Measurements from ENCODE around the gene IFITM10. TPM values are rescaled to one million over a fixed set of nuclear protein-coding genes. Genes with fewer than 3 reads are reported as not detected.

Gene IFITM10
- total RNA-seq, 1 donor from 2014 or later, result 1.5 TPM

DNA sequence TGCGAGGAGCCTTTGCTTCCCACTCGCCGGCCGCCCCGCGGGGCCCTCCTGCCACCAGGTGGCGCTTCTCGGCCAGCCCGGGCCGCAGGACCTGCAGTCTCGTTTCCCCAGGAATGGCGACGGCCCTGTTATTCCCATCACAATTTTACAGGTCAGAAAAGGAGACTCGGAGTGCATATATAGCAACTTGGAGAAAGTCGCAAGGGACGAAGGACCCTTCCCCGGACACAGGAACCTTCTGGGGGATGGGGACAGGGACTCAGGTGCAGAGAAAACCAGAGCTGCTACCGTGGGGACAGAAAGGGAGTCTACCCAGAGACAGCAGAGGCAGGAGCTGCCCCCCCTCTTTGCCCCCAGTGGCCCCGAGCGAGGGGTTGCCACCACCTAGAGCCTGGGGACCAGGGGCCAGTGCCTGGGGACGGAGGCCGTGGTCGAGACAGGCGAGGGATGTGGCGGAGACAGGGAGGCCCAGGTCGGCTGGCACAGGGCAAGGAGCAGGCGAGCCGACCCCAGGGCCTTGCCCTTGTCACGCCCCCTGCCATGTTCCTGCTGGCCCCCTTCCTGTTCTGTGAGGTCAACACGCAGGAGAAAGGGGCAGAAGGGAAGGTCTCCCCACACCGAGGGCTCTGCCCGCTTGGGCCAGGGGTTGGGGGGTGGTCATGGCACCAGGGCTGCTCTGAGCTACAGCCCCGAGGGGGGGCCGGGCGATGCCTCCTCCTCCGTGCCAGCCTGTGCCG, 56.9 kb downstream of the IFITM10 start:
- DNase-seq (ENCODE audit: low spot score), result peak; percentile 94

DNA sequence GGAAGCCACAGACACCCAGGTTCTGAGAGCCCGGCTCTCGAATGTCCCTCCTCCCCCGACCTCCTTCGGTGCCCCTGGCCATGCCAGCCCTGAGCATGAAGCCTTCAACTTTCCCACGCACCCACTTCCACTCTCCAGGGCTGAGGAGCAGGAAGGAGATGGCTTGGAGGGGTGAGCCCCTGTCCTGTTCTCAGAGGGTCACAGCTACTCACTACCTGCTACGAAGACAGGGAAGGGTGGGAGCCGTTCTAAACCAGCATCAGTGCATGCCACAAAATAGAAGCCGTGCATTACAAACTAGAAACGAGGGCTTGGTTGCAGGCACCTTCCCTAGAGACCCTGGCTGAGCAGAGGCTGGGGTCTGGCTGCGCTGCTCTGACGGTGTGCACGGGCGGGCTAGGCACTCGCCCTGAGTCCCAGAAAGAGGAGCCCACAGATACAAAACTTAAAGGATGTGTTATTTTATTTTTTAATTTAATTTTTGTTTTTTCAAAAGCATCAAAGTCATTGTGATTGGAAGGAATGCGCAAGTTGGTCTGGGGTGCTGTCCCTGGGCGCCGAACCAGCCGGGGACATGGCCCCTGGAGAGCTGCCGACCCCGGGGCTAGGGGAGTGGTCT, 57.6 kb downstream of the IFITM10 start:
- peak; percentile 88 for DNase-seq (ENCODE audit: low spot score)

DNA sequence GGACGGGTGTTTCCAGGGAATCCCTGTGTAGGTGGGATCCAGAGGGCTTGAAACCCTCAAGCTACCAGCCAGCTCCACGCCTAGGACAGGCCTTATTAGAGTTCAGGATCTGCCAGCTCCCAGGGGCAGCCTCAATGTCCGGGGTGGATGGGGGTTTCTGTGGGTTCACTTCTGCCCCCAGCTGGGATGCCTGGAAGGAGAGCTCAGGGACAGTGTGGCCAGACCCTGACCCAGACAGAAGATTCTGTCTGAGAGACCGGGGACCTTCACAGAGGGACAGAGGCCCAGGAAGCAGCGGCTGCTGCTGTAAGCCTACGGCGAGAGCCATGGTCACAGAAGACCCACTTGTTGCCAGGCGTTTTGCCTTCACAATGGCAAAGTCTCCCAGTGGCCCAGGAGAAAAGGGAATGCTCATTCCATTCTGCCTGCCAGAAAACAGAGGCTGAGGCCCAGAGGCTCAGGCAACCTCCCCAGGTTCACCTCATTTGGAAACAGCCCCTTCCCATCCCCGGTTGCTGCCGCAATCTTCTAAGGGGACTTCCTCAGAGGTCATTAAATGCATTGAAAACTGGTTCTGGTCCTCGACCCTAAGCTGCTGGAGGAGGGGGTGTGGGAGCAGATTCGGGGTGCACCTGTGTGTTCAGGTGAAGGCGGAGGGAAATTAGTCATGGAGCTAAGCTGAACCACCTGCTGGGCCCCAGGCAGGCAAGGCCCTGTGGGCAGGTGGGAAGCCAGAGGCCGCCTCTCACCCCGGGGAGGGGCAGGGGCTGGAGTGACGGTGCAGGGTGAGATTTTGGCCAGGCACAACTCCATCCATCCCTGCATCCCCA, 58.3 kb downstream of the IFITM10 start:
- peak; percentile 51 for DNase-seq (ENCODE audit: low spot score)

DNA sequence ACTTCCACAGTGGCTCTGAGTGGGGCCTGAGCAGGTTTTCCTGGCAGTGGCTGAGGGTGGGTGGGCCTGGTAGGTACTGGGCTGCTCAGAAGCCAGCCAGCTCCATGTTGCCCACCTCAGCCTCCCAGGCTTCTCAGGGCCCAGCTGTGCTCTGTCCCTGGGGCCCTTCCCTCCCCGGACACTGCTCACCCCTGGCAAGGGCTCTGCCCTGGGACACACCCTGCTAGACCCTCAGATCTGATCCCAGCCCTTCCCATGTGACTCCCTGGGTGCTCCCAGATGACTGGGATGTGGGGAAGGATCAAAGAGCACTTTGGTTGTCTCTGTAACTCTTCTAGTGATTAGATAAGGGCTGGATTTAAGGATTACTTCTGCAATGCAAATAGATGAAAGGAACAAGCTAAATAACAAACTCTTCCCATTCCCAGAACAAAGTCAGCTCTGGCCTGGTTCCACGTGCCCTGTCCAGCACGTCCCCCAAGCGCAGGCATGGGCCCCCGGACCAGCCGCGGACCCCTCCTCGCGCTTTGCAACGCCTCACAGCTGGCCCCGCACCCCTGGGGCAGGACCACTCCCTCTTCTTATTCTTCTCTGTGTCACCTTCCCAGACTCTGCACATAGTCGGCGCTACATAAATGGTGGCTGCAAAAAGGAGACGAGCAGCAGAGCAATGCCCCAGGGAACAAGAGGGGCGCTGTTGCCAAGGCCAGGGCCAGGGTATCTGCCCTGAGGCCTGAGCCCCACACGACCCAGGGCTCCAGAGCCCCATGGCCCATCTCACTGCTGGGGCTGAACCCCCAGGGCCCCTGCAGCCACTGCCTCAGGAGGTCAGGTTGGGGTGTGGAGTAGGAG, 59.1 kb downstream of the IFITM10 start:
- peak; percentile 71 for DNase-seq (ENCODE audit: low spot score)

DNA sequence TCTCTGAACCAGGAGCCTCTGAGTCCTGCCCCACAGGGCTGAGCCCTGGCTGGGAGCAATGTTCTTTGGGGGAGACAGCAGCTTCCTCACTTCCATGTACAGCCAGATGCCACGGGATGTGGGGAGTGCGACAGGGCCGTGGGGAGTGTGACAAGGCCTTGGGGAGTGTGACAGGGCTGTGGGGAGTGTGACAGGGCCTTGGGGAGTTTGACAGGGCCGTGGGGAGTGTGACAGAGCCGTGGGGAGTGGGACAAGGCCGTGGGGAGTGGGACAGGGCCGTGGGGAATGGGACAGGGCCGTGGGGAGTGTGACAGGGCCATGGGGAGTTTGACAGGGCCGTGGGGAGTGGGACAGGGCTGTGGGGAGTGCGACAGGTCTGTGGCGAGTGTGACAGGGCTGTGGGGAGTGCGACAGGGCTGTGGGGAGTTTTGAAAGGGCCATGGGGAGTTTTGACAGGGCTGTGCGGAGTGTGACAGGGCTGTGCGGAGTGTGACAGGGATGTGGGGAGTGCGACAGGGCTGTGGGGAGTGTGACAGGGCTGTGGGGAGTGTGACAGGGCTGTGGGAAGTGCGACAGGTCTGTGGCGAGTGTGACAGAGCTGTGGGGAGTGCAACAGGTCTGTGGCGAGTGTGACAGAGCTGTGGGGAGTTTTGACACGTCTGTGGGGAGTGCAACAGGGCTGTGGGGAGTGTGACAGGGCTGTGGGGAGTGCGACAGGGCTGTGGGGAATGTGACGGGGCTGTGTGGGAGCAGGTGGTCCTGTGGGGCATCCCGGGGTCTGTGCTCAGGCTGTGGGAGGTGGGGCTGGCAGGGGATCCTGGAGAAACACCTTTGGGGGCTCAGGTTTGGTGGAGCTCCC, 60.0 kb downstream of the IFITM10 start:
- DNase-seq (ENCODE audit: low spot score), result peak; percentile 41

DNA sequence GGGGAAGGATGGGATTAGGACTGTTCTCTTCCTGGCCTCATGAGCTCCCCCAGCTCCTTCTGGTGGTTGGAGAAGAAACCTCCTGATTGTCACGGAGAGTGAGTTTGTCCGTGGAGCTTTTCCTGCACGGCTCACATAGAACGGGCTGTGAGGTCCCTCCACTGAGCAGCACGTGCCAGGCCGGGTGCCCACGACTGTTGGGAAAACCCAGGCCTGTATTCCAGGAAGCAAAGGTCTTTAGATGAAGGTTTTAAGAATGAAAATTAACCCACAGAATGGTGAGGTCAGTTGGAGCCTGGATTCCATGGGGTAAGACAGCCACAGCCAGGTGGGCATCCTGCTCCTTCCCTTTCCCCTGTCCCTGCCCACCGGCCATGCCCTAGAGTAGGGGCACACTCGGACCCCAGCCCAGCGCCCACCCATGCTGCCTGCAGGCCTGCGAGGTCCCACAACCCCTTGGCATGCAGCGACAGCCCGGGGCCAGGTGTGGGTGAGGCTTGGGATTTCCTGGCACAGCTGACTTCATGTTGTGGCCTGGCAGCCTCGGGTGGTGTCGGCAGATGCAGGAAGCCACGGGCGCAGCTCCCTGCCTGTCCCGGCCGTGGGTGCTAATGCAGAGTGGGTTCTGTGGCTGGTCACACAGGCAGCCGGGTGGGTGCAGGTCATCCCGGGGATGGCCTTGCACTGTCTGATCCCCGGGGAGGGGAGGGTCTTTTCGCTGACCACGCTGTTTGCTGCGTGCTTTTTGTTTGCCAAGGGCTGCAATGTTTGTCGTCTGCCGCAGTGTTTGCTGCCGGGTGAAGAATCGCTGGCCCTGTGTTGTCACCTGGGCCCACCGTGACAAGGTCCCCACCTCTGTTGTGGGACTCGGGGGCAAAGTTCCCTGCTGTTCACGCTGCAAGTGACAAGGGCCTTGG, 60.9 kb downstream of the IFITM10 start:
- DNase-seq (ENCODE audit: low spot score), result peak; percentile 82

GRCh38 chr11:1688336-1688947, 62.0 kb downstream of the IFITM10 start:
- DNase-seq (ENCODE audit: low spot score), result peak; percentile 64

DNA sequence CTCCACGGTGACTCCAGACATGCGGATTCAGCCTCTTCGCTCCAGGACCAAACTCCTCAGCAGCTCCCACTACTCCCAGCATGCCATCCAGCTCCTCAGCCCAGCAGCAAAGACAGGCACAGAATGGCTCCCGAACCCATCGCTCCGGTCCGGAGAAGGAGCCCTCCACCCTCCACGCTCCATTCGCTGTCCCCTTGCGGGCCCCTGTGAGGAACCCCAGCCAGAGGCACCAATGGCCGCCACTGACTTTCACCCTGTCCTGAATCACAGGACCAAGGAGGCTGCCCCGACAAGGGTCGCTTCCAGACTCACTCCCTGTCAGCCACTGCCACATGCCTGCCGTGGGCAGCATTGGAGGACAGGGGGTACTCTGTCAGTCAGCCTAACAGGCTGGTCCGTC, 64.2 kb downstream of the IFITM10 start:
- DNase-seq (ENCODE audit: low spot score), result peak; percentile 49

DNA sequence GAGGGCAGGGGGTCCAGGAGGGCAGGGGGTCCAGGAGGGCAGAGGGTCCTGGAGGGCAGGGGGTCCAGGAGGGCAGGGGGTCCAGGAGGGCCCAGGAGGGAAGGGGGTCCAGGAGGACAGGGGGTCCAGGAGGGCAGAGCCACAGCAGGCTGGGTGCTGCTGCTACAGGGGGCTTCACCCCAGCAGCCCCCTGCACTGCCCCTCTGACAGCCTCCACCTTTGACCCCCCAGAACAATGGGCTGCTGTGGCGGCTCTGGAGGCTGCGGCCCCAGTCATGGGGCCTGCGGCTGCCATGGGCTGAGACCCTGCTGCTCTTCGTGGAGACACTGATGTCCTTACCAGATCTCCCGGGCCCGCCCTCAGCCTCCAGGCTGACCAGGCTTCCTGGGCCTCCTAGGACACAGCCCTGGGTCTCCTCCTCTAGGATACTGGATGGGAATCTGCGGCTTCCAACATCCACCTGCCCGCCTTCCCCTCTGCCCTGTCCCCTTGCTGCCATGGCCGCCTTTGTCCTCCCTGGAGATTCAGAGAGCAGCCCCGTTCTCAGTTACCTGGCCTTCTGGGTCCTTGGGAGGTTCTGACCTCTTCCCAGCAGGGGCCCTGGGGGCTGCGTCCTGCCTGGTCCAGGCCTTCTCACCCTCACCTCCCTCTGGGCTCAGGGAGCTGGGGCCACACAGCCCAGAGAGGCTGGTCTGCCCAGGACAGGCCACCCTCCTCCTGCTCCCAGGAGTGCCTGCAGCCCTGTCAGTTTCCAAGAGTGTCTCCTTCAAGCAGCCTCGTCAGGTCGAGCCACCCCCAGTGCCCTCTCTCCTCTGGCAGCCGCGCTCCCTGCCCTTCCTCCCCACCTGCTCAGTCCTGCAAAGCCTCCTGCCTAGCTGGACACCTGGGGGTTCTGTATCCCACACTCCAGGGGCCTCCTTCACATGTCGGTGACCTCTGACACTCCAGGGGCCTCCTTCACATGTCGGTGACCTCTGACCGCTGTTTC, 65.2 kb downstream of the IFITM10 start:
- peak; percentile 74 for DNase-seq (ENCODE audit: low spot score)

GRCh38 chr11:1683904-1684572, 66.4 kb downstream of the IFITM10 start:
- peak; percentile 81 for DNase-seq (ENCODE audit: low spot score)

DNA sequence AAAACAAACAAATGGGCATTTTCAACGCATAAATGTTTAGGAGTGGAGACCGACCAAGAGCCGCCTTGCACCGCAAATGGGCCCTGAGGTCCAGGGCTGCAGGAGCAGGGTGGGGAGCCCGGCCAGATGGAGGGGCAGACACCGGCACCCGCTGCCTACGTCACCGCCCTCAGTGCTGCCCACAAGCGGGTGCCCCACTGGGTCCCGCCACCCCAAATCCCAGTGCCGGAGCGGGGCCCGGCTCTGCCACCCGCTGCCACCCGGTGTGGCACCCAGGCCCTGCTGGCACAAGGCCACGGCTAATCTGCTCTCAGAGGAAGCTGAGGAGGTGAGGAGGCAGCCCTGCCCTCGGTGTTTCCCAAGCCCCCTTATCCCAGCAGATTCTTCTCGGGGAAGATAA, 67.2 kb downstream of the IFITM10 start:
- DNase-seq (ENCODE audit: low spot score), result peak; percentile 57

Other genes with a start within 250 kb of the IFITM10 start
- 14.8 TPM for gene DUSP8, start 178.3 kb downstream of the IFITM10 start, total RNA-seq
- gene KRTAP5-1, start 165.3 kb downstream of the IFITM10 start, total RNA-seq, result not detected
- not detected for gene KRTAP5-2, start 152.3 kb downstream of the IFITM10 start, total RNA-seq
- not detected for gene KRTAP5-3, start 142.1 kb downstream of the IFITM10 start, total RNA-seq
- not detected for gene KRTAP5-4, start 128.5 kb downstream of the IFITM10 start, total RNA-seq
- gene KRTAP5-5, start 120.8 kb downstream of the IFITM10 start, total RNA-seq, result not detected
- not detected for gene KRTAP5-6, start 53.4 kb downstream of the IFITM10 start, total RNA-seq
- gene CTSD, start 13.3 kb upstream of the IFITM10 start, total RNA-seq, result 940 TPM
- not detected for gene SYT8, start 84.4 kb upstream of the IFITM10 start, total RNA-seq
- 0.64 TPM for gene TNNI2, start 88.4 kb upstream of the IFITM10 start, total RNA-seq
- gene LSP1, start 102.5 kb upstream of the IFITM10 start, total RNA-seq, result 46.4 TPM
- not detected for gene PRR33, start 141.3 kb upstream of the IFITM10 start, total RNA-seq
- 22.9 TPM for gene TNNT3, start 169.1 kb upstream of the IFITM10 start, total RNA-seq
- gene MRPL23, start 196.7 kb upstream of the IFITM10 start, total RNA-seq, result 26.0 TPM
- gene H19, start 247.2 kb upstream of the IFITM10 start, total RNA-seq, result 292 TPM